Muscle layer of duodenum (tissue), 2 donors: ENCODE results near the gene ST6GALNAC3.
"Not testable (repeated sequence)": the region's sequence is repeated elsewhere in the genome, so short reads cannot be mapped to it uniquely, and the experiment has no call there.

Experiments
- H3K27ac ChIP-seq: one replicate; pipeline ENCODE4 v1.7.0; 2013; ENCODE audit warnings: mild to moderate bottlenecking, low read length
- H3K27me3 ChIP-seq: one replicate; pipeline ENCODE4 v1.7.0; 2013; ENCODE audit warnings: low read depth, mild to moderate bottlenecking, control low read depth, low read length
- H3K36me3 ChIP-seq, 2 donors: one replicate each; pipeline ENCODE4 v1.7.0; 2013; ENCODE audit warnings: low read length in 2 of 2, control low read depth in 1 of 2, mild to moderate bottlenecking in 1 of 2; ENCODE audit not compliant: insufficient read depth in 2 of 2, control insufficient read depth in 1 of 2
- H3K4me1 ChIP-seq, 2 donors: one replicate each; pipeline ENCODE4 v1.7.0; 2013; ENCODE audit warnings: low read length in 2 of 2, mild to moderate bottlenecking in 2 of 2, control low read depth in 1 of 2, moderate library complexity in 1 of 2; ENCODE audit not compliant: insufficient read depth in 2 of 2, control insufficient read depth in 1 of 2
- H3K4me3 ChIP-seq, 2 donors: one replicate each; pipeline ENCODE4 v1.7.0; 2013; ENCODE audit warnings: low read length in 2 of 2, low read depth in 1 of 2, mild to moderate bottlenecking in 1 of 2
- H3K9me3 ChIP-seq, 2 donors: one replicate each; pipeline ENCODE4 v1.7.0; 2013; ENCODE audit warnings: low read length in 2 of 2, control low read depth in 1 of 2, mild to moderate bottlenecking in 1 of 2; ENCODE audit not compliant: control insufficient read depth in 1 of 2
- donor health status: healthy.

Gene ST6GALNAC3

DNA sequence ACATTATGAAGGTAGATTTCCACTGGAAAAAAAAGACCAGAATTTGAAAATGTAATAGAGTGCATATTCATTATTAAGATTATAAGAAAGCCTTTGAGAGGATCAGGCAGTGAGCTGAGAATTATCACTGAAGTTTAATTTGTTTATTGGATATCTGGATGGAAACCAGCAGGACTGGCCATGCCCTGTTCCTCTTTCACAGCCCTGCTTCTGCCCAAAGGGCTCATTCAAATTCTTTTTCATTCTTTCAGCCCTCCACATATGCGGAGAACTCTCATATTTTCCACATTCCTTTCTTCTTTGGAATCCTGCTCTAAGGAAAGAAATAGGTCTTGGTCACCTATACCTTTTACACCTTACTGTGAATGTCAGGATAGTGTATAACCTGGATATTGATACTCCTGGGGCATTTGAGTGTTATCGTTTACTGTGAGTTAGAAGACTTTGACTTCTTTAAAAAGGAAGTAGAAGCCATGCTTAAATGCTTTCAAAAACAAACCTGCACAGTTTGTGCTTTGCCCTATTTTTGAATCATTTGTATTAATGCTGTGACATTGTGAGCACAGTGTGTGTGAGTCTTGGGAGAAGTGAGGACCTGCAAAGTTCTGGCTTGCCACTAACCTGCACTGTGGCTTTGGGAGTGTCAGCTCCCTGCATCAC is 35.5 kb downstream of the ST6GALNAC3 start:
- no peaks in the 10 kb centered on the region for H3K36me3 ChIP-seq
- H3K4me3 ChIP-seq, result no peak overlapping the region
- H3K27ac ChIP-seq, result no peak overlapping the region
- no peaks in the 10 kb centered on the region for H3K9me3 ChIP-seq
- no peaks in the 10 kb centered on the region for H3K27me3 ChIP-seq
- peaks cover 0 to 6% of the 10 kb centered on the region in 2 donors for H3K4me1 ChIP-seq

DNA sequence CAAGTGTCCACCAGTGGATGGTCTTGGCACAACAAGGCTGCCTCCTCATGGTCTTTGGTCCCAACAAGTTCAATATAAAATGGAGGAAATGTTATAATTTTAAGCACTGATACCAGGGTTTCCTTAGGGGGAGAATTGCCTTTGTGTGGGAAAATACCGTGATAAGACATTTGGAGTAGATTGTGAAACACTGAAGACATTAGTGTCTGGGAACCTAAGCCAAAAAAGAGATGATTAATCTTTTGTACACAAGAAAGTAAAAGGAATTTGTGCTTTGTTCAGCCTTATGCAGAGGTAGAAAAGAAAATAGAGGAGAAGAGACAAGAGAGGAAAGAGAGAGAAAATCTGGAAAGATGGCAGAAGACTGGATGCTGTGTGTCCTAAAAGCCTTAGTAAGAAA is 36.1 kb downstream of the ST6GALNAC3 start:
- no peak overlapping the region for H3K27ac ChIP-seq
- H3K4me1 ChIP-seq, result peaks cover 0 to 6% of the 10 kb centered on the region in 2 donors
- H3K4me3 ChIP-seq, result no peak overlapping the region
- no peaks in the 10 kb centered on the region for H3K36me3 ChIP-seq
- H3K27me3 ChIP-seq, result no peaks in the 10 kb centered on the region
- no peaks in the 10 kb centered on the region for H3K9me3 ChIP-seq

- H3K9me3 ChIP-seq, H3K36me3 ChIP-seq, H3K4me1 ChIP-seq, H3K27me3 ChIP-seq, H3K27ac ChIP-seq, H3K4me3 ChIP-seq: not testable (repeated sequence)
Measured at GRCh38 chr1:76112321-76112720, 37.8 kb downstream of the ST6GALNAC3 start.

DNA sequence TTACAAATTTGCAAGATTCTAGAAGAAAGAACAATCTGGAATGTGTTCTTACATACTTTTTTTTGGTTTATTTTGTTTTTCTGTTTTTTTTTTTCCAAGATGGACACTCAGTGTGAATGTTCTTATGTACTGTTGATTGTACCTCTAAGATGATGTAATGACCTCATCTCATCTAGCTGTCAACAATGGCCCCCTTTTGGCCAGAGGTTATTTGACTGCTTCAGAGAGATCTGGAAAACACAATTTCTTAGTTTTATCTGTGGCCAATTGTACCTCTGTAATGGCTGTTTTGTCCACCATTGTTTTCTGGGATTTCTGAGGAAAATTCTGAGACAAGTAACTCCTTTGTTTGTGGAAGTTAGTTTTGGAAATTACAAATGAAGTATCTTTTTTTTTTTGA is 38.9 kb downstream of the ST6GALNAC3 start:
- Histone ChIP-seq H3K9me3 (no peaks in the 10 kb centered on the region), H3K27ac (no peak overlapping the region), H3K36me3 (no peaks in the 10 kb centered on the region), H3K4me1 (peaks cover 0 to 6% of the 10 kb centered on the region in 2 donors), H3K27me3 (no peaks in the 10 kb centered on the region), H3K4me3 (no peak overlapping the region)

GRCh38 chr1:76115171-76115570 is 40.6 kb downstream of the ST6GALNAC3 start:
- Histone ChIP-seq H3K4me3 (no peak overlapping the region), H3K27ac (no peak overlapping the region), H3K9me3 (no peaks in the 10 kb centered on the region), H3K36me3 (no peaks in the 10 kb centered on the region), H3K4me1 (peaks cover 0 to 3% of the 10 kb centered on the region in 2 donors), H3K27me3 (no peaks in the 10 kb centered on the region)

DNA sequence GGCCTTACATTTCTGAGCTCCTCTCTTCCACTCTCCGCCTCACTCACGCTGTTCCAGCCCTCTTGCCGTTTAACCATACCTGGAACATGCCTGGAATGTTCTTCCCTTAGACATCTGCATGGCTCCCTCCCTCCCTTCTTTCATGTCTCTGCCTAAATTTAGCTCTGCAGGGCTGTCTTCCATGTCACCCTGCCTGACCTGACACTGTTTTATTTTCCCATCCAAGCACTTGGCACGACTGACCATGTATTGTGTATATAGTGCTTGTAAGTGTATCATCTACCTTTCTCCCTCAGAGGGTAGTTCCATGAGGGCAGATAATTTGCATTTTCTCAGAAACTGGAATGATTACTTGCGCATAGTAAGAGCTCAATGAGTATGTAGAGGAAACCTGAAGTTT is 47.3 kb downstream of the ST6GALNAC3 start:
- peaks cover 0 to 5% of the 10 kb centered on the region in 2 donors for H3K4me1 ChIP-seq
- H3K27ac ChIP-seq, result no peak overlapping the region
- H3K9me3 ChIP-seq, result no peaks in the 10 kb centered on the region
- H3K4me3 ChIP-seq, result no peak overlapping the region
- H3K36me3 ChIP-seq, result no peaks in the 10 kb centered on the region
- H3K27me3 ChIP-seq, result no peaks in the 10 kb centered on the region

GRCh38 chr1:76122271-76122670 is 47.7 kb downstream of the ST6GALNAC3 start:
- H3K36me3 ChIP-seq, result no peaks in the 10 kb centered on the region
- H3K27me3 ChIP-seq, result no peaks in the 10 kb centered on the region
- H3K4me1 ChIP-seq, result peaks cover 0 to 5% of the 10 kb centered on the region in 2 donors
- no peak overlapping the region for H3K4me3 ChIP-seq
- no peak overlapping the region for H3K27ac ChIP-seq
- H3K9me3 ChIP-seq, result no peaks in the 10 kb centered on the region

DNA sequence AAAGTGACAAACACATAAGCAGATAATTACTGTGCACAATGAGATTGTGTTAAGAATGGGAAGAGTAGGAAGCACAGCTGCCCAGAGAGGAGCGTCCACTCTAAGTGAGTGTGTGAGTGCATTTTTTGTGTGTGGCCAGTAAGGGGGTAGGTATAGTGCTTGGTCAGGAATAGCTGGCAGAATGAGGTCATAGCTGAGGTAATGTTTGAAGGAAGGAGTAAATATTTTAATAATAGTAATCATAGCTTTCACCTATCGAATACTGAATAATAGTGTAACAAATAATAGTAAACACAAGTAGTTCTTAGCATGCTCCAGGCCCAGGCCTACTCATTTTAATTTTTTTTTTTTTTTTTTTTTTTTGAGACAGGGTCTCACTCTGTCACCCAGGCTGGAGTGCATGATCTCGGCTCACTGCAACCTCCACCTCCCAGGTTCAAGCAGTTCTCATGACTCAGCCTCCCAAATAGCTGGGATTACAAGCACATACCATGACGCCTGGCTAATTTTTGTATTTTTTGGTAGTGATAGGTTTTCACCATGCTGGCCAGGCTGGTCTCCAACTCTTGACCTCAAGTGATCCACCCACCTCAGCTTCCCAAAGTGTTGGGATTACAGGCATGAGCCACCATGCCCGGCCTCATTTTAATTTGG is 49.0 kb downstream of the ST6GALNAC3 start:
- H3K36me3 ChIP-seq, H3K4me1 ChIP-seq, H3K4me3 ChIP-seq, H3K27ac ChIP-seq, H3K27me3 ChIP-seq, H3K9me3 ChIP-seq: not testable (repeated sequence)

DNA sequence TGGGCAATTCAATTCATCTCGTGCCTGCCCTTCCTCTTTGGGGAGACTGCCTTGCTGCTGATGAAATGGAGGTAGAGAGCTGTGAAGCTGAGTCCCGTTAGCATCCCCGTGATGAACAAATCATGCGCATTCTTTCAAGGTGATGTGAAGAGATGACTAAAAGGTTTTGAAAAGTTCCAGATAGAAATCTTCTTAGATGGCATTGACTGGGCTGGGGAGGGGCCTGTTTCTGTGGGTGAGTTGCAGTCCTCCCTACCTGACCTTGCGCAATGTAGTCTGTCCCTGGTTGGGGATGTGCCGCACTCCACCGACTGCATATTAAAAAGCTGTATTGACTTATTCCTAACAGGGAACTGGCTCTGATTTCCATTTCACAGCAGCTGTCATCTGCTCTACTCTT is 49.6 kb downstream of the ST6GALNAC3 start:
- H3K36me3 ChIP-seq, result no peaks in the 10 kb centered on the region
- no peak overlapping the region for H3K4me3 ChIP-seq
- peaks cover 0 to 5% of the 10 kb centered on the region in 2 donors for H3K4me1 ChIP-seq
- H3K27ac ChIP-seq, result no peak overlapping the region
- H3K9me3 ChIP-seq, result no peaks in the 10 kb centered on the region
- H3K27me3 ChIP-seq, result no peaks in the 10 kb centered on the region

- no peak overlapping the region for H3K4me3 ChIP-seq
- H3K27me3 ChIP-seq, result no peaks in the 10 kb centered on the region
- H3K4me1 ChIP-seq, result peaks cover 0 to 5% of the 10 kb centered on the region in 2 donors
- H3K36me3 ChIP-seq, result no peaks in the 10 kb centered on the region
- H3K27ac ChIP-seq, result no peak overlapping the region
- H3K9me3 ChIP-seq, result no peaks in the 10 kb centered on the region
Measured at GRCh38 chr1:76125473-76126219, 51.1 kb downstream of the ST6GALNAC3 start.

DNA sequence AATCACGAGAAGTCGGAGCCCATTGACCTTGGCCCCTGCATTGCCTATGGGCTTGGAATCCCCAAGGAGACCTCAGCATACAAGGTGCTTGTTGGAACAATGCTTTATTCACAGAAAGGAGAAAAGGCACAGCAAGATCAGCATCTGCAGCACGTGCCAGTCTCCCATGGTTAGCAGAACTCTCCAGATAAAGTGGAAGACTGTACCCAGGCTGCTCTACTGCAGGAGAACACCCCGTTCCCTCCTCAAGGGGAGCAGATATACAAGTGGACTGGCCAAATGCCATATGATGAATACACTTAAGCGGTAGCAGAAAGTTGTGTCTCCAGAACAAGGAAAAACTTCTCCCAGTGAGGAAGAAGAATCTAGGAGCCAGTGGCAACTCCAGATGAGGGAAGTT is 53.5 kb downstream of the ST6GALNAC3 start:
- H3K4me1 ChIP-seq, result no peaks in the 10 kb centered on the region
- no peak overlapping the region for H3K27ac ChIP-seq
- no peaks in the 10 kb centered on the region for H3K9me3 ChIP-seq
- no peaks in the 10 kb centered on the region for H3K27me3 ChIP-seq
- no peaks in the 10 kb centered on the region for H3K36me3 ChIP-seq
- H3K4me3 ChIP-seq, result no peak overlapping the region
